Activated CD8-positive, alpha-beta memory T cell treated with anti-CD3 and anti-CD28 coated beads for 4 hours (primary cell): ENCODE data around the gene SYT14.
"Not testable (repeated sequence)": the region's sequence is repeated elsewhere in the genome, so short reads cannot be mapped to it uniquely, and the experiment has no call there.

Source experiments
- DNase-seq, 2 donors: peaks; one replicate each; pipeline ENCODE4 v3.0.0-alpha.2; 2020; ENCODE audit warnings: low read depth in 2 of 2

SYT14 gene

GRCh38 chr1:209936125-209936524 is 1.9 kb upstream of the SYT14 start:
- DNase-seq = no peak

- no peak for DNase-seq
These were observed 7.4 kb downstream of the SYT14 start for GRCh38 chr1:209945377-209945776.

- no peak for DNase-seq
These were observed 10.1 kb downstream of the SYT14 start for GRCh38 chr1:209948155-209948554.

GRCh38 chr1:209956116-209956515 is 18.1 kb downstream of the SYT14 start:
- DNase-seq = no peak

- no peak for DNase-seq
These were observed 21.6 kb downstream of the SYT14 start for GRCh38 chr1:209959623-209960022.

GRCh38 chr1:209960926-209961325 is 22.9 kb downstream of the SYT14 start:
- no peak for DNase-seq

GRCh38 chr1:209962388-209962787 is 24.4 kb downstream of the SYT14 start:
- no peak for DNase-seq

- no peak for DNase-seq
These were observed 24.8 kb downstream of the SYT14 start for GRCh38 chr1:209962856-209963255.

GRCh38 chr1:209965996-209966395 is 28.0 kb downstream of the SYT14 start:
- no peak for DNase-seq

GRCh38 chr1:209978721-209979120 is 40.7 kb downstream of the SYT14 start:
- DNase-seq = not testable (repeated sequence)

- DNase-seq = no peak
These were observed 45.9 kb downstream of the SYT14 start for GRCh38 chr1:209983953-209984352.

- no peak for DNase-seq
These were observed 47.0 kb downstream of the SYT14 start for GRCh38 chr1:209985002-209985401.

- no peak for DNase-seq
These were observed 50.7 kb downstream of the SYT14 start for GRCh38 chr1:209988706-209989105.

- DNase-seq = no peak
These were observed 51.5 kb downstream of the SYT14 start for GRCh38 chr1:209989525-209989924.

- DNase-seq = no peak
These were observed 55.2 kb downstream of the SYT14 start for GRCh38 chr1:209993061-209993830.

GRCh38 chr1:209996348-209996747 is 58.3 kb downstream of the SYT14 start:
- DNase-seq = no peak

- DNase-seq = no peak
These were observed 61.0 kb downstream of the SYT14 start for GRCh38 chr1:209999005-209999404.

- no peak for DNase-seq
These were observed 63.7 kb downstream of the SYT14 start for GRCh38 chr1:210001751-210002150.

GRCh38 chr1:210003501-210003900 is 65.5 kb downstream of the SYT14 start:
- no peak for DNase-seq

- DNase-seq = no peak
These were observed 72.1 kb downstream of the SYT14 start for GRCh38 chr1:210010161-210010560.

GRCh38 chr1:210021145-210021860 is 83.3 kb downstream of the SYT14 start:
- no peak for DNase-seq

GRCh38 chr1:210022044-210022443 is 84.0 kb downstream of the SYT14 start:
- DNase-seq = no peak

- DNase-seq = no peak
These were observed 86.3 kb downstream of the SYT14 start for GRCh38 chr1:210024282-210024681.
